HepG2 (cell line): Measurements from ENCODE around the gene ID3. TPM values are rescaled to one million over a fixed set of nuclear protein-coding genes. Genes with fewer than 3 reads are reported as not detected.

Experiments
- ARID2 ChIP-seq: sonication (generic); formaldehyde crosslinking; IDR thresholded peaks from 2 replicates; pipeline ENCODE4 v1.8.1; 2022; ENCODE audit warnings: mild to moderate bottlenecking, missing genetic modification reagents, borderline replicate concordance
- CHD4 ChIP-seq: fragments of 200-600 bp; sonication (generic); IDR thresholded peaks from 2 replicates; pipeline ENCODE4 v1.7.0; 2017; ENCODE audit warnings: mild to moderate bottlenecking, low read length, borderline replicate concordance
- DR1 ChIP-seq: sonication (generic); formaldehyde crosslinking; IDR thresholded peaks from 2 replicates; pipeline ENCODE4 v1.8.0; 2021; ENCODE audit warnings: mild to moderate bottlenecking, missing genetic modification reagents, inconsistent platforms
- DRAP1 ChIP-seq: IDR thresholded peaks from 2 replicates; pipeline ENCODE4 v1.6.1; 2016; ENCODE audit warnings: missing genetic modification reagents, missing compliant biosample characterization
- ELF4 ChIP-seq: sonication (generic); formaldehyde crosslinking; IDR thresholded peaks from 2 replicates; pipeline ENCODE4 v1.5.0; 2020; ENCODE audit warnings: missing genetic modification reagents, mild to moderate bottlenecking, moderate library complexity, borderline replicate concordance
- GABPB1 ChIP-seq: IDR thresholded peaks from 2 replicates; pipeline ENCODE4 v1.6.1; 2016; ENCODE audit warnings: mild to moderate bottlenecking, missing genetic modification reagents, moderate library complexity, missing compliant biosample characterization
- POGZ ChIP-seq: sonication (generic); formaldehyde crosslinking; IDR thresholded peaks from 2 replicates; pipeline ENCODE4 v1.4.0; 2020; ENCODE audit warnings: mild to moderate bottlenecking, missing genetic modification reagents
- RFXANK ChIP-seq: IDR thresholded peaks from 2 replicates; pipeline ENCODE4 v1.6.1; 2016
- STAG1 ChIP-seq: sonication (generic); formaldehyde crosslinking; IDR thresholded peaks from 2 replicates; pipeline ENCODE4 v1.4.0; 2020; ENCODE audit warnings: missing genetic modification reagents
- ZNF138 ChIP-seq: sonication (generic); formaldehyde crosslinking; IDR thresholded peaks from 2 replicates; pipeline ENCODE4 v1.5.0; 2020; ENCODE audit warnings: mild to moderate bottlenecking, low read depth, missing genetic modification reagents
- ZNF17 ChIP-seq: sonication (generic); formaldehyde crosslinking; IDR thresholded peaks from 2 replicates; pipeline ENCODE4 v1.5.0; 2020; ENCODE audit warnings: mild to moderate bottlenecking, missing genetic modification reagents
- ZNF234 ChIP-seq: sonication (generic); formaldehyde crosslinking; conservative IDR thresholded peaks from 2 replicates; pipeline ENCODE4 v1.5.1; 2020; ENCODE audit warnings: mild to moderate bottlenecking, missing genetic modification reagents
- ZNF460 ChIP-seq: sonication (generic); formaldehyde crosslinking; IDR thresholded peaks from 2 replicates; pipeline ENCODE4 v1.5.1; 2020; ENCODE audit warnings: missing genetic modification reagents, mild to moderate bottlenecking, borderline replicate concordance
- ZNF512 ChIP-seq: sonication (generic); formaldehyde crosslinking; IDR thresholded peaks from 2 replicates; pipeline ENCODE4 v1.4.0; 2020; ENCODE audit warnings: mild to moderate bottlenecking, missing genetic modification reagents
- polyA plus RNA-seq, 8 experiments: library from polyadenylated mRNA; depleted of rRNA in 3 of 8; stranded (reverse) in 7 of 8; unstranded in 1 of 8; fragments of >200 nt; fragmentation: Illumina TruSeq in 4 of 8; extraction: Trizol in 4 of 8; gene quantifications; 2 replicates each; pipeline versions ENCODE4 v1.2.1 to v1.2.3, GENCODE V29; 2011 to 2016; ENCODE audit warnings: low read depth in 4 of 8, missing spikeins in 1 of 8, mixed read lengths in 1 of 8; ENCODE audit not compliant: insufficient read depth in 1 of 8
- total RNA-seq, 5 experiments: library from RNA; depleted of rRNA; stranded (reverse); fragments of >200 nt; fragmentation: Illumina TruSeq; extraction: Trizol; gene quantifications; 2 replicates each; pipeline ENCODE4 v1.2.3, GENCODE V29; 2016; ENCODE audit warnings: low read depth in 1 of 5
- TF ChIP-seq, protein P1 (sequence below): sonication (generic); formaldehyde crosslinking; IDR thresholded peaks from 2 replicates; pipeline ENCODE4 v1.4.0; 2020; ENCODE audit warnings: missing genetic modification reagents
- TF ChIP-seq, protein P2 (sequence below): sonication (generic); formaldehyde crosslinking; IDR thresholded peaks from 2 replicates; pipeline ENCODE4 v1.4.0; 2020; ENCODE audit warnings: mild to moderate bottlenecking, missing genetic modification reagents
- TF ChIP-seq, protein P3 (sequence below): IDR thresholded peaks from 2 replicates; pipeline ENCODE4 v1.6.1; 2012; ENCODE audit warnings: low read depth, low read length, improper control_type of control experiment

ID3 gene
- total and polyA plus RNA-seq, 2 of the 13 experiments (the other 11 are each of a cell fraction or from before 2014, with no cell fraction given): 64.8 to 115 TPM

- TF ChIP-seq ZNF512 (CRISPR knock-in tag): no peak
- peak; percentile 37; the same call in 1 of the 2 replicates for TF ChIP-seq POGZ (CRISPR knock-in tag)
- TF ChIP-seq ARID2: no peak
- TF ChIP-seq STAG1 (CRISPR knock-in tag): no peak
- no peak for TF ChIP-seq RFXANK
- no peak for TF ChIP-seq DR1 (CRISPR knock-in tag)
- no peak; the same call in 1 of the 2 replicates for TF ChIP-seq ZNF460 (CRISPR knock-in tag)
- no peak for TF ChIP-seq CHD4
- no peak; the same call in 1 of the 2 replicates for TF ChIP-seq ZNF138
- TF ChIP-seq DRAP1 (CRISPR knock-in tag): no peak
- no peak for TF ChIP-seq ZNF234 (CRISPR knock-in tag)
- TF ChIP-seq, protein P1, sequence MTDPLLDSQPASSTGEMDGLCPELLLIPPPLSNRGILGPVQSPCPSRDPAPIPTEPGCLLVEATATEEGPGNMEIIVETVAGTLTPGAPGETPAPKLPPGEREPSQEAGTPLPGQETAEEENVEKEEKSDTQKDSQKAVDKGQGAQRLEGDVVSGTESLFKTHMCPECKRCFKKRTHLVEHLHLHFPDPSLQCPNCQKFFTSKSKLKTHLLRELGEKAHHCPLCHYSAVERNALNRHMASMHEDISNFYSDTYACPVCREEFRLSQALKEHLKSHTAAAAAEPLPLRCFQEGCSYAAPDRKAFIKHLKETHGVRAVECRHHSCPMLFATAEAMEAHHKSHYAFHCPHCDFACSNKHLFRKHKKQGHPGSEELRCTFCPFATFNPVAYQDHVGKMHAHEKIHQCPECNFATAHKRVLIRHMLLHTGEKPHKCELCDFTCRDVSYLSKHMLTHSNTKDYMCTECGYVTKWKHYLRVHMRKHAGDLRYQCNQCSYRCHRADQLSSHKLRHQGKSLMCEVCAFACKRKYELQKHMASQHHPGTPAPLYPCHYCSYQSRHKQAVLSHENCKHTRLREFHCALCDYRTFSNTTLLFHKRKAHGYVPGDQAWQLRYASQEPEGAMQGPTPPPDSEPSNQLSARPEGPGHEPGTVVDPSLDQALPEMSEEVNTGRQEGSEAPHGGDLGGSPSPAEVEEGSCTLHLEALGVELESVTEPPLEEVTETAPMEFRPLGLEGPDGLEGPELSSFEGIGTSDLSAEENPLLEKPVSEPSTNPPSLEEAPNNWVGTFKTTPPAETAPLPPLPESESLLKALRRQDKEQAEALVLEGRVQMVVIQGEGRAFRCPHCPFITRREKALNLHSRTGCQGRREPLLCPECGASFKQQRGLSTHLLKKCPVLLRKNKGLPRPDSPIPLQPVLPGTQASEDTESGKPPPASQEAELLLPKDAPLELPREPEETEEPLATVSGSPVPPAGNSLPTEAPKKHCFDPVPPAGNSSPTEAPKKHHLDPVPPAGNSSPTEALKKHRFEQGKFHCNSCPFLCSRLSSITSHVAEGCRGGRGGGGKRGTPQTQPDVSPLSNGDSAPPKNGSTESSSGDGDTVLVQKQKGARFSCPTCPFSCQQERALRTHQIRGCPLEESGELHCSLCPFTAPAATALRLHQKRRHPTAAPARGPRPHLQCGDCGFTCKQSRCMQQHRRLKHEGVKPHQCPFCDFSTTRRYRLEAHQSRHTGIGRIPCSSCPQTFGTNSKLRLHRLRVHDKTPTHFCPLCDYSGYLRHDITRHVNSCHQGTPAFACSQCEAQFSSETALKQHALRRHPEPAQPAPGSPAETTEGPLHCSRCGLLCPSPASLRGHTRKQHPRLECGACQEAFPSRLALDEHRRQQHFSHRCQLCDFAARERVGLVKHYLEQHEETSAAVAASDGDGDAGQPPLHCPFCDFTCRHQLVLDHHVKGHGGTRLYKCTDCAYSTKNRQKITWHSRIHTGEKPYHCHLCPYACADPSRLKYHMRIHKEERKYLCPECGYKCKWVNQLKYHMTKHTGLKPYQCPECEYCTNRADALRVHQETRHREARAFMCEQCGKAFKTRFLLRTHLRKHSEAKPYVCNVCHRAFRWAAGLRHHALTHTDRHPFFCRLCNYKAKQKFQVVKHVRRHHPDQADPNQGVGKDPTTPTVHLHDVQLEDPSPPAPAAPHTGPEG (CRISPR knock-in tag): no peak
- no peak for TF ChIP-seq ELF4 (CRISPR knock-in tag)
- TF ChIP-seq, protein P2, sequence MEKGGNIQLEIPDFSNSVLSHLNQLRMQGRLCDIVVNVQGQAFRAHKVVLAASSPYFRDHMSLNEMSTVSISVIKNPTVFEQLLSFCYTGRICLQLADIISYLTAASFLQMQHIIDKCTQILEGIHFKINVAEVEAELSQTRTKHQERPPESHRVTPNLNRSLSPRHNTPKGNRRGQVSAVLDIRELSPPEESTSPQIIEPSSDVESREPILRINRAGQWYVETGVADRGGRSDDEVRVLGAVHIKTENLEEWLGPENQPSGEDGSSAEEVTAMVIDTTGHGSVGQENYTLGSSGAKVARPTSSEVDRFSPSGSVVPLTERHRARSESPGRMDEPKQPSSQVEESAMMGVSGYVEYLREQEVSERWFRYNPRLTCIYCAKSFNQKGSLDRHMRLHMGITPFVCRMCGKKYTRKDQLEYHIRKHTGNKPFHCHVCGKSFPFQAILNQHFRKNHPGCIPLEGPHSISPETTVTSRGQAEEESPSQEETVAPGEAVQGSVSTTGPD: no peak
- TF ChIP-seq GABPB1 (CRISPR knock-in tag): peak; percentile 78
- TF ChIP-seq, protein P3, sequence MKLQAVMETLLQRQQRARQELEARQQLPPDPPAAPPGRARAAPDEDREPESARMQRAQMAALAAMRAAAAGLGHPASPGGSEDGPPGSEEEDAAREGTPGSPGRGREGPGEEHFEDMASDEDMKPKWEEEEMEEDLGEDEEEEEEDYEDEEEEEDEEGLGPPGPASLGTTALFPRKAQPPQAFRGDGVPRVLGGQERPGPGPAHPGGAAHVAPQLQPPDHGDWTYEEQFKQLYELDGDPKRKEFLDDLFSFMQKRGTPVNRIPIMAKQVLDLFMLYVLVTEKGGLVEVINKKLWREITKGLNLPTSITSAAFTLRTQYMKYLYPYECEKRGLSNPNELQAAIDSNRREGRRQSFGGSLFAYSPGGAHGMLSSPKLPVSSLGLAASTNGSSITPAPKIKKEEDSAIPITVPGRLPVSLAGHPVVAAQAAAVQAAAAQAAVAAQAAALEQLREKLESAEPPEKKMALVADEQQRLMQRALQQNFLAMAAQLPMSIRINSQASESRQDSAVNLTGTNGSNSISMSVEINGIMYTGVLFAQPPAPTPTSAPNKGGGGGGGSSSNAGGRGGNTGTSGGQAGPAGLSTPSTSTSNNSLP: no peak
- no peak for TF ChIP-seq ZNF17 (CRISPR knock-in tag)
Measured at GRCh38 chr1:23530747-23531561, 28.3 kb downstream of the ID3 start, which contains the start of gene E2F2 (continued).
